MCF 10A (cell line): ENCODE data around the gene SLC25A40. TPM values are rescaled to one million over a fixed set of nuclear protein-coding genes. Genes with fewer than 3 reads are reported as not detected.
A peak's percentile ranks its signal among the peaks of the same experiment; 100 is the strongest.
"Not testable (repeated sequence)": the region's sequence is repeated elsewhere in the genome, so short reads cannot be mapped to it uniquely, and the experiment has no call there.

Experiments
- BruUV-seq: library from RNA; stranded (reverse); fragments of 400-500 nt; replicated peaks from 2 replicates; lab custom pipeline; 2021; lab: Mats Ljungman, UMichigan
- CTCF ChIA-PET: fragments of 300-600 bp; sonication (Branson Sonifier 250); formaldehyde crosslinking; extraction: SDS; loops from one replicate; lab custom pipeline; 2021; ENCODE audit warnings: antibody characterized with exemption, inconsistent platforms; lab: Yijun Ruan, JAX
- POLR2A ChIA-PET: fragments of 300-600, 350-650 bp; sonication (Branson Sonifier 250); formaldehyde crosslinking; extraction: SDS; loops from one replicate; lab custom pipeline; 2020; ENCODE audit warnings: antibody characterized with exemption, inconsistent platforms; lab: Yijun Ruan, JAX
- DNase-seq: peaks from one replicate; pipeline ENCODE4 v3.0.0-alpha.2; 2018; ENCODE audit not compliant: unreplicated experiment
- H3K27ac Mint-ChIP-seq: one replicate; pipeline ENCODE4 v1.8.0; 2022; ENCODE audit warnings: mild to moderate bottlenecking, low read depth, mixed read lengths; ENCODE audit not compliant: unreplicated experiment
- H3K27me3 Mint-ChIP-seq: one replicate; pipeline ENCODE4 v1.8.0; 2022; ENCODE audit warnings: mixed read lengths; ENCODE audit not compliant: insufficient read depth, unreplicated experiment
- H3K36me3 Mint-ChIP-seq: one replicate; pipeline ENCODE4 v1.8.0; 2022; ENCODE audit warnings: mild to moderate bottlenecking, moderate library complexity, mixed read lengths; ENCODE audit not compliant: insufficient read depth, unreplicated experiment
- H3K4me1 Mint-ChIP-seq: one replicate; pipeline ENCODE4 v1.8.0; 2022; ENCODE audit warnings: mixed read lengths; ENCODE audit not compliant: insufficient read depth, unreplicated experiment
- H3K4me3 Mint-ChIP-seq: one replicate; pipeline ENCODE4 v1.8.0; 2022; ENCODE audit warnings: mild to moderate bottlenecking, moderate library complexity, mixed read lengths; ENCODE audit not compliant: unreplicated experiment
- H3K9me3 Mint-ChIP-seq: one replicate; pipeline ENCODE4 v1.8.0; 2022; ENCODE audit warnings: mixed read lengths; ENCODE audit not compliant: unreplicated experiment
- intact Hi-C: fragments of 100-400 bp; cut with micrococcal nuclease; formaldehyde crosslinking; loops from 2 replicates; pipeline ENCODE4 v1.14.1; 2022
- total RNA-seq: library from RNA; stranded (reverse); gene quantifications from 2 replicates; pipeline ENCODE4 v1.2.3, GENCODE V29; 2022
- TF ChIP-seq, protein P1 (sequence below): fragments of 200-600 bp; IDR thresholded peaks from one replicate; pipeline ENCODE4 v1.8.0; 2022; ENCODE audit warnings: antibody characterized with exemption, mild to moderate bottlenecking; ENCODE audit not compliant: unreplicated experiment

The SLC25A40 gene
- total RNA-seq, 1 experiment from 2014 or later, result 10.7 TPM

DNA sequence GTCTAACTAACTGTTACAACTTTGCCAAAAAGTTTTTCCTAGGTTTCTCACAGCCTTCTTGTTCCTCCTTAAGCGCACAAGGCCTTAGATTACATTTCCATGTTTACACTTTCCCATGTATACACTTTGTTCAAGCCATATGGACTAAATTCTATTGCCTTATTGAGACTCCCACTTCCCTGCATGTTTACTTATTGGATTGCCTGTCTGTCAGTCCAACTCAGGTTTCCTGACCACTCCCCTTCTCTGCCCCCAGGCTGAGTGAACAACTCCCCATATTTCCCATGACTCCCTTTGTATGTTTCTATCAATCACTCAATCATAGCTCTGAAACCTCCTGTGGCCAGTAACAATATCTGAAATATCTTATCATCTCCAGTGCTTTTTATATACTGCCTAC, 43.0 kb downstream of the SLC25A40 start:
- no peak overlapping the region for H3K4me3 Mint-ChIP-seq
- intact Hi-C loops, result no loop called here
- peak overlapping the region; percentile 5 for H3K27ac Mint-ChIP-seq
- H3K4me1 Mint-ChIP-seq, result no peaks in the 10 kb centered on the region
- DNase-seq, result peak; percentile 18
- no peaks in the 10 kb centered on the region for H3K36me3 Mint-ChIP-seq
- POLR2A ChIA-PET, result no interaction called here
- CTCF ChIA-PET, result no interaction called here
- no TSS peak for BruUV-seq
- TF ChIP-seq, protein P1, sequence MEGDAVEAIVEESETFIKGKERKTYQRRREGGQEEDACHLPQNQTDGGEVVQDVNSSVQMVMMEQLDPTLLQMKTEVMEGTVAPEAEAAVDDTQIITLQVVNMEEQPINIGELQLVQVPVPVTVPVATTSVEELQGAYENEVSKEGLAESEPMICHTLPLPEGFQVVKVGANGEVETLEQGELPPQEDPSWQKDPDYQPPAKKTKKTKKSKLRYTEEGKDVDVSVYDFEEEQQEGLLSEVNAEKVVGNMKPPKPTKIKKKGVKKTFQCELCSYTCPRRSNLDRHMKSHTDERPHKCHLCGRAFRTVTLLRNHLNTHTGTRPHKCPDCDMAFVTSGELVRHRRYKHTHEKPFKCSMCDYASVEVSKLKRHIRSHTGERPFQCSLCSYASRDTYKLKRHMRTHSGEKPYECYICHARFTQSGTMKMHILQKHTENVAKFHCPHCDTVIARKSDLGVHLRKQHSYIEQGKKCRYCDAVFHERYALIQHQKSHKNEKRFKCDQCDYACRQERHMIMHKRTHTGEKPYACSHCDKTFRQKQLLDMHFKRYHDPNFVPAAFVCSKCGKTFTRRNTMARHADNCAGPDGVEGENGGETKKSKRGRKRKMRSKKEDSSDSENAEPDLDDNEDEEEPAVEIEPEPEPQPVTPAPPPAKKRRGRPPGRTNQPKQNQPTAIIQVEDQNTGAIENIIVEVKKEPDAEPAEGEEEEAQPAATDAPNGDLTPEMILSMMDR, result no peak
- H3K9me3 Mint-ChIP-seq, result no peaks in the 10 kb centered on the region
- no peaks in the 10 kb centered on the region for H3K27me3 Mint-ChIP-seq

DNA sequence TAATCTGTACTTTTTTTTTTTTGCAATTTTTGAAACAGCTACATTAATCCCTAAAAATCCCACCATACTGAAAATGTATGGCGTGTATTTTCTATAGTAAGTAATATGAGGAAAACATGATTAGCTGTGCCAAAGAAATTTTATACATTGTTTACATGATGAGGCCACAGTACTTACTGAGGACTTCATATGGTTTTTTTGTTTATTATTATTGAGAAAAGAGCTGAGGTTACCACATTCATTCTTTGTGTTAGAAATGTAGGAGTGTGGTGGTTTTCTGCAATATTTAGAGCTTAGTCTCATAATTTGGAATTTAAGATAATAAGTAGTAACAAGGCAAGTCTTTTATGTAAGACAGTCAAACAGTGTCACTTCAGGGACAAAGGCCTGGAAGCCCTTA, 45.1 kb downstream of the SLC25A40 start:
- no peak overlapping the region for H3K27ac Mint-ChIP-seq
- TF ChIP-seq, protein P1, result no peak
- DNase-seq, result no peak
- intact Hi-C loops, result no loop called here
- POLR2A ChIA-PET, result no interaction called here
- H3K4me1 Mint-ChIP-seq, result no peaks in the 10 kb centered on the region
- CTCF ChIA-PET, result interaction anchor here (0.6 kb wide), 1 partner anchor 39 kb away, joined by 3 read pairs; no protein-coding TSS in a partner anchor
- no TSS peak for BruUV-seq
- no peak overlapping the region for H3K4me3 Mint-ChIP-seq
- H3K9me3 Mint-ChIP-seq, result peaks cover 7% of the 10 kb centered on the region
- H3K36me3 Mint-ChIP-seq, result no peaks in the 10 kb centered on the region
- no peaks in the 10 kb centered on the region for H3K27me3 Mint-ChIP-seq

DNA sequence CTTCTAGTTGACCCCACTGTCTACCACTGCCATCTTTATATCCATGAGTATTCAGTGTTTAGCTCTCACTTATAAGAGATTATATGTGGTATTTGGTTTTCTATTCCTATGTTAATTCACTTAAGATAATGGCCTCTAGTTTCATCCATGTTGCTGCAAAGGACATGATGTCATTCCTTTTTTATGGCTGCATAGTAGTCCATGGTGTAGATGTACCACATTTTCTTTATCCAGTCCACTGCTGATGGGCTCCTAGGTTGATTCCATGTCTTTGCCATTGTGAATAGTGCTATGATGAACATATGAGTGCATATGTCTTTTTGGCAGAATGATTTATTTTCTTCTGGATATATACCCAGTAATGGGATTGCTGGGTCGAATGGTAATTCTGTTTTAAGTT, 47.8 kb downstream of the SLC25A40 start:
- H3K27ac Mint-ChIP-seq, H3K36me3 Mint-ChIP-seq, H3K27me3 Mint-ChIP-seq, POLR2A ChIA-PET, BruUV-seq, DNase-seq, CTCF ChIA-PET, intact Hi-C loops, H3K4me3 Mint-ChIP-seq, H3K4me1 Mint-ChIP-seq: not testable (repeated sequence)
- peaks cover 17% of the 10 kb centered on the region for H3K9me3 Mint-ChIP-seq

DNA sequence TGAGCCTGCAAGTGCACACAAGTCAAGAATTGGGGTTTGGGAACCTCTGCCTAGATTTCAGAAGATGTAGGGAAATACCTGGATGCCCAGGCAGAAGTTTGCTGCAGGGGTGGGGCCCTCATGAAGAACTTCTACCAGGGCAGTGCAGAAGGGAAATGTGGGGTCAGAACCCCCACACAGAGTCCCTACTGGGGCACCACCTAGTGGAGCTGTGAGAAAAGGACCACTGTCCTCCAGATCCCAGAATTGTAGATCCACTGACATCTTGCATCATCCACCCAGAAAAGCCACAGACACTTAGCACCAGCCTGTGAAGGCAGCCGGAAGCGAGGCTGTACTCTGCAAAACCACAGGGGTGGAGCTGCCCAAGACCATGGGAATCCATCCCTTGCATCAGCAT, 50.8 kb downstream of the SLC25A40 start:
- H3K4me1 Mint-ChIP-seq, H3K27ac Mint-ChIP-seq, intact Hi-C loops, H3K4me3 Mint-ChIP-seq, H3K36me3 Mint-ChIP-seq, H3K27me3 Mint-ChIP-seq, BruUV-seq: not testable (repeated sequence)
- DNase-seq, result peak; percentile 10
- POLR2A ChIA-PET, result interaction anchor here (0.6 kb wide), 1 partner anchor 140 kb away, joined by 3 read pairs; no protein-coding TSS in a partner anchor
- CTCF ChIA-PET, result interaction anchor here (0.6 kb wide), 1 partner anchor 12 kb away, joined by 4 read pairs; no protein-coding TSS in a partner anchor
- H3K9me3 Mint-ChIP-seq, result peaks cover 17% of the 10 kb centered on the region

DNA sequence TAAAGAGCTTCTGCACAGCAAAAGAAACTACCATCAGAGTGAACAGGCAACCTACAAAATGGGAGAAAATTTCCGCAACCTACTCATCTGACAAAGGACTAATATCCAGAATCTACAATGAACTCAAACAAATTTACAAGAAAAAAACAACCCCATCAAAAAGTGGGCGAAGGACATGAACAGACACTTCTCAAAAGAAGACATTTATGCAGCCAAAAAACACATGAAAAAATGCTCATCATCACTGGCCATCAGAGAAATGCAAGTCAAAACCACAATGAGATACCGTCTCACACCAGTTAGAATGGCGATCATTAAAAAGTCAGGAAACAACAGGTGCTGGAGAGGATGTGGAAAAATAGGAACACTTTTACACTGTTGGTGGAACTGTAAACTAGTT, 54.1 kb downstream of the SLC25A40 start:
- H3K9me3 Mint-ChIP-seq, result peaks cover 17% of the 10 kb centered on the region
- H3K4me1 Mint-ChIP-seq, H3K4me3 Mint-ChIP-seq, DNase-seq, BruUV-seq, POLR2A ChIA-PET, H3K27me3 Mint-ChIP-seq, CTCF ChIA-PET, H3K36me3 Mint-ChIP-seq, intact Hi-C loops, H3K27ac Mint-ChIP-seq: not testable (repeated sequence)
